HG03457 (cell line): ENCODE results near the gene SDK2.

Experiments used
- ATAC-seq: cut with Tn5 transposase; IDR thresholded peaks from one replicate; pipeline ENCODE4 v1.9.1; 2021; ENCODE audit warnings: moderate number of reproducible peaks; ENCODE audit not compliant: unreplicated experiment

SDK2 gene

GRCh38 chr17:73644145-73645049 lies at the start of gene SDK2:
SDK2 (minus strand) TSS chr17:73644445; CDS start chr17:73644088, 357 bp downstream.
- ATAC-seq = no peak

DNA sequence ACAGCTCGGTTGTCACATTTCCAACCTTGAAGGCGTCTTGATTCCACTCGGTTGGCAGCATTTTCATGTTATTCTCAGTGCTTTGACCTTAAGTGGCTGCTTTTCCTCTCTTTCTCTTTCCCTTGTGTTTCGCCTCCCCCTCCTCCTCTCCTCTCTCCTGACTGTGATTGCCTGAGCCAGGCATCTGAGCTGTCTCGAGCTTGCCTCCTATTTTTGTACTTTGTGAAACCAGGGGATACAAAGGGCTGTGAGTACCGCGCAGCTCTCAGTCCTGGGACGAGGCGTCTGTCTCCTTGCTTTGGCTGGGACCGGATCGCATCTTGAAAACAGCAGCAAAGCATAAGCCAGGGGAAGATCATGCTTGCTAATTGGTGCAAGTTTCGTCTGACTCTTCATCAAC lies 48.8 kb upstream of the SDK2 start:
- no peak for ATAC-seq

GRCh38 chr17:73691321-73691766 lies 47.1 kb upstream of the SDK2 start:
- ATAC-seq = no peak

DNA sequence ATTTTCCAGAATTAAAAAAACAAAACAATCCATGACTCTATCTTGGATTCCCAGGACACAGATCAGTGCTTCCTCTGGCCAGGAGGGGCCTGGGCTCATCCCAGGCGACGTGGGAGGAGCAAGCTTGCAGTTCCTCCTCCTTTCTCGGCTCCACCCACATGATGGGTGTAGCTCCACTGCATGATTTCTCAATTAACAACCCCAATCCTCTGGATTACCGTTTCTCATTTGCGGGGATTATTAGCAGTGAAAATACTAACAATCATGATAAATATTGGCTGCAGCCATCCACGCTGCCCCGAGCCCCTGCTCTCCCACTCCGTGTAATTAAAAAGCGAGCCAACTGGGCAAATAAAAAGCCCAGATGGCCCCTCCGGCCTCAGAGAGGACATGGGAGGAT lies 46.4 kb upstream of the SDK2 start:
- no peak for ATAC-seq

DNA sequence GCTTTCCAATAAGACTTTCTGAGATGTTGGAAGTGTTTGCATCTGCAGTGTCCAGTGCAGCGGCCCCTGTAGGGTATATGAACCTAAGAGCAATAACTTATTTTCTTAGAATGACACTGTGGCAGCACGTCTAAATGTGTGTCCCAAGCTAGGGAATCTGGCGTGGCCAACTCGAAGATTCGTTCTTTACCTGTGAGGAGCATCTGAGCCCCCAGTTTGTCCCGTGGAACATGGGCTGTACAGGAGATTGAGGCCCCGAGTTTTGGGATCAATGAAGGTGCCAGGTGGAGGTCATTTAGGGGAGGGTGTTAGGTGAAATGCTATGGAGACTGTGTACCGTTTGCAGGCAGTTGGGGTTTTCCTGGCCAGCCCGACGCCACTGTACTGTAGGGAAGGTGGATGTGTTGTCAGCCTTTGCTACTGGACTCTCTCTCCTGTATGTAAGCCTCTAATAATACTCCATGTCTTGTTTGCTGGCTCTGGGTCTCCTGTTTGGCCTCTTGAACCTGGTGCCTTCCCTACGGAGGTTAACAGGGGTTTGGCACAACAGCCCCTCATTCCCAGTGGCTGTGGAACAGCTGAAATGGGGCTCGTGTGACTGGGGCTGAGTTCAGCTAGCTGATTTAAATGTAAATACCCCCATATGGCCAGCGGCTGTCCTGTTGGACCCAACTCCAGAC lies 45.5 kb upstream of the SDK2 start:
- no peak for ATAC-seq

DNA sequence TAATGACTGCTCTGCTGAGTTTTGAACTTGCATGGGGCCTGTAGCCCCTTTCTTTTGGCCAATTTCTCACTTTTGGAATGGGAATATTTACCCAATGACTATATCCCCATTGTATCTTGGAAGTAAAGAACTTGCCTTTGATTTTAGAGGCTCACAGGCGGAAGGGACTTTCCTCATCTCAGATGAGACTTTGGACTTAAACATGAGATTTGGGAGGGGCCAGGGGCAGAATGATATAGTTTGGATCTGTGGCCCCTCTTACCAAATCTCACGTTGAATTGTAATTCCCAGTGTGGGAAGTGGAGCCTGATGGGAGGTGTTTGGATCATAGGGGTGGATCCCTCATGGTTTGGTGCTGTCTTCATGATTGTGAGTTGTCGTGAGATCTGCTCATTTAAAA lies 42.7 kb upstream of the SDK2 start:
- ATAC-seq = no peak

- ATAC-seq = no peak
Measured at GRCh38 chr17:73686126-73686525, 41.9 kb upstream of the SDK2 start.

DNA sequence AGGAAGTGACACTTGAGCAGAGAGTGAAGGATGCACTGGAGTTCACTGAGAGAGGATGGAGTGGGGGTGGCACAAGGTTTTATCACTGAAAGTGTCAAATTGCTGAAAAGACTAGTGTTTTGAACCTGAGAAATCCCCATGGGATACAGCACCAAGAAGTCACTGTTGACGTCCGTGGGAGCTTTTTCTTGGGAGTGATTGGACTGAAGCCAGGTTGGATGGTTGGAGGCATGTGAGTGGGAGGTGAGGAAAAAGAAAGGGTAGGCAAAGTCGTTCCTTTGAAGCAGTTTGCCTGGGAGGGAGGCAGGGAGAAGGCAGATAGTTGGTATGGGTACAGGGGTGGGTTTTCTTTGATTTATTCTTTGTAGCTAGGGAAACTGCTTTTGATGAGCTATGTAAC lies 39.9 kb upstream of the SDK2 start:
- no peak for ATAC-seq

- ATAC-seq = no peak
Measured at GRCh38 chr17:73683771-73684170, 39.5 kb upstream of the SDK2 start.

- ATAC-seq = no peak
Measured at GRCh38 chr17:73681946-73682345, 37.7 kb upstream of the SDK2 start.

DNA sequence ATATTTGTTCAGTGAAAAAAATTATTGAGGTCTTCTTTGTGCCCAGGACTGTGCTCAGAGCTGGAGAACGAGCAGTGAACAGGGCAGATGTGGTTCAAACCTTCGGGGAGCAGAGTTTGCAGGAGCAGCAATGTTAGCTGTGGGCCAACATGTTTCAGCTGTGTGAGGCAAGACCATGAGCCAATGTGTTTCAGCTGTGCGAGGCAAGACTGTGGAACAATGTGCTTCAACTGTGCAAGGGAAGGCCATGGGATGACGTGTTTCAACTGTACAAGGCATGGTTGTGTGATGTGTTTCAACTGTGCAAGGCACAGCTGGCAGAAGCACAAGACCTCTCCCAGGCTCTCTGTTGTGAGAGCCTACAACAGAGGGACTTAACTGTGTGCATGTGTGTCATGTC lies 35.2 kb upstream of the SDK2 start:
- ATAC-seq = no peak

DNA sequence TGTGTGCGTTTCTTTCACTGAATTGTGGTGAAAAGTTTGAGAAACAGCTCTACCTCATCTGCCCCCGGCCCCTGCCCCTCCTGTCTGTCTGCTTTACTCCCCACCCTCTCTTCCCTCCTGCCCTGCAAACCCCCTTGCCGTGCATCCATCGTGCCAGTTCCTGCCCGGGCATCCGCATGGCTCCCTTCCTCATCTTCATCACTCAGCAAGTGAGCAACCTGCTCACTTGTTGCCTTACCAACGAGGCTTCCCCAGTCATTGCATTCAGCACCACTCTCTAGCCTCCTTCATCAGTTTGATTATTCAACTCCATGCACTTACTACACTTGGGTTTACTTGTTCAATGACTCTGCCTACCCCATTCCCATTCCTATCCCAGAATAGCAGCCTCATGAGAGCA lies 34.8 kb upstream of the SDK2 start:
- no peak for ATAC-seq

DNA sequence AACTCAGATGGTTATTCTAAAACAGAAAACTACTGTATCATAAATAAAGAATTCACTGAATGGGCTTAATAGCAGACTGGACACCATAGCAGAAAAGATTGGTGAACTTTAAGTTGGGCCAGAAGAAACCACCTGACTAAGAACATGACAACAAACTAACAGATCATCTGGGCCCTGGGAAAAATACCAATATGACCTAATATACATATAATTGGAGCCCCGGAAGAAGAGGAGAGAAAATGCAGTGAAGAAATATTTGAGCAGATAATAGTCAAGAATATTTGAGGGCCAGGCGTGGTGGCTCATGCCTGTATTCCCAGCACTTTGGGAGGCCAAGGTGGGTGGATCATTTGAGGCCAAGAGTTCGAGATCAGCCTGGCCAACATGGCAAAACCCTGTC lies 25.5 kb upstream of the SDK2 start:
- no peak for ATAC-seq

- ATAC-seq = no peak
Measured at GRCh38 chr17:73667181-73667959, 23.1 kb upstream of the SDK2 start.

GRCh38 chr17:73663614-73664013 lies 19.4 kb upstream of the SDK2 start:
- no peak for ATAC-seq

DNA sequence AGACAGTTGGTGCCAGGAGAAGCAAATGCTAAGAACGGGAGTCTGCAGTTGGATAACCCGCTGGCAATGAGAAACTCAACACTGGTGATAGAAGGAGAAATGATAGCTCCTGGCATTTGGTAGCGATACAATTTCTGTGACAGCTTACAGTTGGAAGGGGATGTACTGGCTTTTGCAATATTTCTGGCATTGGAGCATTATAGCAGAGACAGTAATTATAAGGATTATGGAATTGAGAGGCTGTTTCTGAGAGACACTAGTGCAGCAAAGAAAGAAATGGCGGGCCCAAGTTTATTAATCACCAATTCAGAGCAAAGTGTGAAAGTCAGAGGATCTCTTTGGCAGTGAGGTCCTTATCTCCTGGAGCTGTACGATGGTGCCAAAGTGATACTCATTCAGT lies 16.1 kb upstream of the SDK2 start:
- no peak for ATAC-seq

DNA sequence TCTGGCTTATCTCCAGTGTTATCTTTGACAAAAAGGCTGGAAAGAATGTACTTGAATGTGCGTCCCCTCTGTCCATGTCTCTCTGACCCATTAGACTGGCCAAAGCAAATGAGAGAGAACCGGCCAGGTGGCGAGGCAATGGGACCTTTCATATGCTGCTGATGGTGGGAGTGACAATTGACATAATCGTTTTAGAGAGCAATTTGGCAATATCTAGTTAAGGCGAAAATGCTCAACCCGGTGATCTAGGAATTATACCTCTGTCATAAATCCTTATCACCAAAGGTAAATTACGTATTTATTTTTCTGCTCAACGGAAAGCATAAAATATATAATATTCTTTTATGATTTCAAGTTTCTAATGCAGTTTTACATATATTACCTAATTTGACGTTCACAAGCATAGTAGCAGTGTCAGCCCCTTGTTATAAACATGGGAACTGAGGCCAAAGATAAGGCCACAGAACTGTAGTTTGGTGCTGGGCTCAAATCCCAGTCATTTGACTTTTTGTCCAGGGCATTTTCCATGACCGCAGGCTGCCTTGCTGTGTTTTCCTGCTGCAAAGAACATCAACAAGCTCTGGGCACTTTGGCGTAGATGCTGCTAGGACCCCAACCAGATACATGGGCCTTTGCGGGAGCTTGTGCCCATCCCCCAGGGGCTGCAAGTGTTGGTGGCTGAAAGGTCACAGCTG lies 14.7 kb upstream of the SDK2 start:
- ATAC-seq = no peak

DNA sequence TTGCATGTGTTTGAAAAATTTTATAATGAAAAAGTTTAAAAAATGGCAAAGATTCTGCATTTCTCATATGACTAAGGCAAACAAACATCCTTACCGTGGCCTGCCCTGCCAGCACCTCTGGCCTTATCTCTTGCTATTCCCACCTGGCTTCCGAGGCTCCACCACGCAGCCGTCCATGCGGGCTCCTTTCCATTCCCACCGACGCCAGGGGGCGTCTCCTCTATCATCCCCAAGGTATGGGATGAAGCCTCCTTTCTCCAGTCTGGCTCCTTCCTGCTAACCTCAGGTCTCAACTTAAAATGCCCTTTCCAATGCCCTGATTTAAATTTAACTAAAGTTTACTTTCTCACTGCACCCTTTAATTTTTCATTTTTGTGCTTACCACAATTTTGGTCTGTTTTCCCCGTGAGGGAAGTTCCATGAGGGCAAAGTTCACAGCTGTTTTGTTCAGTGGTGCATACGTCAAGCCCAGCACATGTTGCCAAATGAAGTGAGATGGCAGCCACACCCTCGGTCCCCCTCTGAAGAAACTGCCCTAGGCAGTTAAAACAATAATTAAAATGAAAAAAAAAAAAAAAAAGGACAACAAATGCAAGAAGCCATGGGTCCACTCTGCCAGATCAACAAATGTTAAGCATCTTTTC lies 13.3 kb upstream of the SDK2 start:
- ATAC-seq = no peak

DNA sequence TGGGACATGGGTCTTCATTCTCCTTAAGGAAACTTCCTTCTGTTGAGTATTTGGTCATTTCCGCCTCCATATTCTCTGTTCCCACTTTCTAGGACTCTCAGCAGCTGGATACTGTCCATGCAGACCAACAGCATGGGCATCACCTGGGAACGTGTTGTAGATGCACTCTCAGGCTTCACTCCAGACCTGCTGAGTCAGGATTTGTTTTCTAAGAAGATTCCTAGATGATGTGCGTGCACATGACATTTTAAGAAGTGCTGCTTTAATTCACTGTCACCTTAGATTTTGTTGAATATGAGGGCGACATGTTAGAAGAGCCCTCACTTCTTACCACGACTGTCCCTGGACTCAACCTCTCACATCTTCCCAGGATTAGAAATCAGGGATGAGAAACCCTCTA lies 10.0 kb upstream of the SDK2 start:
- ATAC-seq = no peak

GRCh38 chr17:73653810-73654209 lies 9.6 kb upstream of the SDK2 start:
- ATAC-seq = no peak
